Right renal pelvis (tissue), 4 donors: ENCODE results near the gene PPP1R16B. TPM values are rescaled to one million over a fixed set of nuclear protein-coding genes. Genes with fewer than 3 reads are reported as not detected.

Experiments used
- DNase-seq, 4 donors: peaks; one replicate each; pipeline ENCODE4 v3.0.0-alpha.2; 2013; ENCODE audit warnings: low read depth in 4 of 4, low spot score in 3 of 4, missing footprints in 1 of 4
- polyA plus RNA-seq, 4 donors: library from polyadenylated mRNA; unstranded; fragments of 120-200 nt; gene quantifications; one replicate each; pipeline ENCODE4 v1.2.1, GENCODE V29; 2013; ENCODE audit not compliant: insufficient read length in 4 of 4

PPP1R16B gene
- polyA plus RNA-seq, 4 donors: 6.9 to 9.0 (median 8.3) TPM

GRCh38 chr20:38874460-38875174, 69.1 kb downstream of the PPP1R16B start:
- no peak for DNase-seq

GRCh38 chr20:38875175-38875993, 69.9 kb downstream of the PPP1R16B start:
- no peak for DNase-seq

- DNase-seq: no peak
These were observed 72.0 kb downstream of the PPP1R16B start for GRCh38 chr20:38877483-38877882.

GRCh38 chr20:38878866-38879265, 73.4 kb downstream of the PPP1R16B start:
- DNase-seq: peak in 3 of 4 donors; percentile 22 to 34 (median 33)

GRCh38 chr20:38880952-38881735, 75.6 kb downstream of the PPP1R16B start:
- no peak for DNase-seq

GRCh38 chr20:38881806-38882440, 76.4 kb downstream of the PPP1R16B start:
- no peak for DNase-seq

- no peak for DNase-seq
These were observed 77.1 kb downstream of the PPP1R16B start for GRCh38 chr20:38882600-38882999.

GRCh38 chr20:38883081-38883980, 77.8 kb downstream of the PPP1R16B start:
- no peak for DNase-seq

- no peak for DNase-seq
These were observed 78.7 kb downstream of the PPP1R16B start for GRCh38 chr20:38883981-38884733.

- DNase-seq: no peak
These were observed 79.9 kb downstream of the PPP1R16B start for GRCh38 chr20:38885357-38885756.

GRCh38 chr20:38888059-38888831, 82.7 kb downstream of the PPP1R16B start:
- no peak for DNase-seq

GRCh38 chr20:38889050-38889449, 83.6 kb downstream of the PPP1R16B start:
- DNase-seq: no peak

- no peak for DNase-seq
These were observed 84.4 kb downstream of the PPP1R16B start for GRCh38 chr20:38889792-38890496.

- DNase-seq: no peak
These were observed 85.0 kb downstream of the PPP1R16B start for GRCh38 chr20:38890497-38890818.

GRCh38 chr20:38892091-38892981, 86.8 kb downstream of the PPP1R16B start:
- DNase-seq: no peak

GRCh38 chr20:38893056-38893564, 87.6 kb downstream of the PPP1R16B start:
- DNase-seq: no peak
